Neural cell (in vitro differentiated cells): ENCODE results near the gene CASKIN2.
"Not testable (repeated sequence)": the region's sequence is repeated elsewhere in the genome, so short reads cannot be mapped to it uniquely, and the experiment has no call there.

ENCODE experiments used
- EP300 ChIP-seq: fragments of 450-650 bp; conservative IDR thresholded peaks from 2 replicates; pipeline ENCODE4 v1.6.1; 2014; ENCODE audit warnings: antibody characterized with exemption, mild to moderate bottlenecking, moderate library complexity; ENCODE audit not compliant: poor library complexity, severe bottlenecking
- EZH2 ChIP-seq: fragments of 200-600, 300-800 bp; shearing (Covaris generic), sonication (generic); IDR thresholded peaks from 2 replicates; pipeline ENCODE4 v1.6.1; 2014; ENCODE audit warnings: antibody characterized with exemption, low read length, borderline replicate concordance, mild to moderate bottlenecking; ENCODE audit not compliant: insufficient read depth, poor library complexity, severe bottlenecking
- POLR2AphosphoS5 ChIP-seq: IDR thresholded peaks from 2 replicates; pipeline ENCODE4 v1.6.1; 2012
- REST ChIP-seq: IDR thresholded peaks from 2 replicates; pipeline ENCODE4 v1.6.1; 2012; ENCODE audit warnings: borderline replicate concordance
- TF ChIP-seq, protein P1 (sequence below): fragments of 450-650 bp; IDR thresholded peaks from 2 replicates; pipeline ENCODE4 v1.5.1; 2014; ENCODE audit warnings: antibody characterized with exemption, mild to moderate bottlenecking, moderate library complexity; ENCODE audit not compliant: poor library complexity, severe bottlenecking

GRCh38 chr17:75520413-75520812, 5.1 kb upstream of the CASKIN2 start:
- TF ChIP-seq REST, EZH2, EP300, POLR2AphosphoS5: not testable (repeated sequence)
- TF ChIP-seq, protein P1, sequence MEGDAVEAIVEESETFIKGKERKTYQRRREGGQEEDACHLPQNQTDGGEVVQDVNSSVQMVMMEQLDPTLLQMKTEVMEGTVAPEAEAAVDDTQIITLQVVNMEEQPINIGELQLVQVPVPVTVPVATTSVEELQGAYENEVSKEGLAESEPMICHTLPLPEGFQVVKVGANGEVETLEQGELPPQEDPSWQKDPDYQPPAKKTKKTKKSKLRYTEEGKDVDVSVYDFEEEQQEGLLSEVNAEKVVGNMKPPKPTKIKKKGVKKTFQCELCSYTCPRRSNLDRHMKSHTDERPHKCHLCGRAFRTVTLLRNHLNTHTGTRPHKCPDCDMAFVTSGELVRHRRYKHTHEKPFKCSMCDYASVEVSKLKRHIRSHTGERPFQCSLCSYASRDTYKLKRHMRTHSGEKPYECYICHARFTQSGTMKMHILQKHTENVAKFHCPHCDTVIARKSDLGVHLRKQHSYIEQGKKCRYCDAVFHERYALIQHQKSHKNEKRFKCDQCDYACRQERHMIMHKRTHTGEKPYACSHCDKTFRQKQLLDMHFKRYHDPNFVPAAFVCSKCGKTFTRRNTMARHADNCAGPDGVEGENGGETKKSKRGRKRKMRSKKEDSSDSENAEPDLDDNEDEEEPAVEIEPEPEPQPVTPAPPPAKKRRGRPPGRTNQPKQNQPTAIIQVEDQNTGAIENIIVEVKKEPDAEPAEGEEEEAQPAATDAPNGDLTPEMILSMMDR: not testable (repeated sequence)
